GM12874 (cell line): ENCODE results near the gene PPY.

ENCODE experiments used
- TF ChIP-seq, protein P1 (sequence below): IDR thresholded peaks from 2 replicates; pipeline ENCODE4 v1.5.1; 2011; ENCODE audit warnings: low read depth, mild to moderate bottlenecking, control low read depth, low read length, moderate library complexity; ENCODE audit not compliant: insufficient read depth

PPY gene

DNA sequence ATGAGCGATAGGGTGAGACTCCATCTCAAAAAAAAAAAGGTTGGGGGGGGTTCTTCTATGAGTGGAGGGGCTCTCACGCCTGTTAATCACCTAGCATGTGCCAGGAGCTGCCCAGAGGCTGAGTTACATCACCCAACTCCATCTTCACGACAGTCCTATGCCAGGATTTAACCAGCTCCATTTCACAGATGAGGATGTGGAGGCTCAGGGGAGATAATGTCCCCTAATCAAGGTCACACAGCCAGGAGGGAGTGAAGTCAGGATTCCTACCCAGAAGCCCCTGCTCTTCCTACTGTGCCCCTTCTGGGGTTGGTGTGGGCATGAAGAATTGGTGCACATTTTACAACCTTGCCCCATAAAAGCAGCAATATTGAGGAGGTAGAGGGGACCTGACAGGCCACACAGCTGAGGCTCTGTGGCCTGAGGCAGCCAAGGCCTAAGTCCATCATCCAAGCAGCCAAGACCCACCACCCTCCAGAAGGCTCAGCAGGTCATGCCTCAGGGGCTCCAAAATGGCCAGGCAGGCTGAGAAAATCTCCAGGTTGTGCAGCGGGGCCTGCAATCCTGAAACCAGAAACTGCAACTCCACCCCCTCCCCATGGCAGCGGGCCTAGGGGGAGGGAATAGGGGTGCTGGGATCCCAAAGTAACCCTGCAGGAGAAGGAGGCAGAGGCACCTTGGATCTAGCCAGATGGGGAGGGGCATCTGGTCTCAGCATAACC is 6.9 kb downstream of the PPY start:
- TF ChIP-seq, protein P1, sequence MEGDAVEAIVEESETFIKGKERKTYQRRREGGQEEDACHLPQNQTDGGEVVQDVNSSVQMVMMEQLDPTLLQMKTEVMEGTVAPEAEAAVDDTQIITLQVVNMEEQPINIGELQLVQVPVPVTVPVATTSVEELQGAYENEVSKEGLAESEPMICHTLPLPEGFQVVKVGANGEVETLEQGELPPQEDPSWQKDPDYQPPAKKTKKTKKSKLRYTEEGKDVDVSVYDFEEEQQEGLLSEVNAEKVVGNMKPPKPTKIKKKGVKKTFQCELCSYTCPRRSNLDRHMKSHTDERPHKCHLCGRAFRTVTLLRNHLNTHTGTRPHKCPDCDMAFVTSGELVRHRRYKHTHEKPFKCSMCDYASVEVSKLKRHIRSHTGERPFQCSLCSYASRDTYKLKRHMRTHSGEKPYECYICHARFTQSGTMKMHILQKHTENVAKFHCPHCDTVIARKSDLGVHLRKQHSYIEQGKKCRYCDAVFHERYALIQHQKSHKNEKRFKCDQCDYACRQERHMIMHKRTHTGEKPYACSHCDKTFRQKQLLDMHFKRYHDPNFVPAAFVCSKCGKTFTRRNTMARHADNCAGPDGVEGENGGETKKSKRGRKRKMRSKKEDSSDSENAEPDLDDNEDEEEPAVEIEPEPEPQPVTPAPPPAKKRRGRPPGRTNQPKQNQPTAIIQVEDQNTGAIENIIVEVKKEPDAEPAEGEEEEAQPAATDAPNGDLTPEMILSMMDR = no peak

DNA sequence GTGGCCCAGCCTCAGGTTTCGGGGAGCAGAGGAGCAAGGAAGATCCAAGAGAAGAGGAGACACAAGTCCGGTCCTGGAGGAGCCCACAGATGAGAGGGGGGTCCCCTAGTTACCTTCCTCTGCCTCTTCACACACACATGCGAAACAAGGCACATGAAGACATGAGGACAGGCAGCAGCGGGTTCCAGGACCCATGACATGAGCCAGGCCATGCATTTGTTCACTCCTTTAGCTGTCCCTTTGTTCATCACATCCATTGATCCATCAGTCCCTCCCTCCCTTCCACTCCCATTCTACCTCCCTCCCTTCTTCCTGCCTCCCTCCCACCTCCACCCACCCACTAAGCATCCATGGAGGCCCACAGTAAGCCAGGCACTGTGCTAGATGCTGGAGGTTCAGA is 9.4 kb downstream of the PPY start:
- TF ChIP-seq, protein P1 = no peak

- TF ChIP-seq, protein P1 = no peak
These were observed 9.9 kb downstream of the PPY start for GRCh38 chr17:43932357-43932756.

DNA sequence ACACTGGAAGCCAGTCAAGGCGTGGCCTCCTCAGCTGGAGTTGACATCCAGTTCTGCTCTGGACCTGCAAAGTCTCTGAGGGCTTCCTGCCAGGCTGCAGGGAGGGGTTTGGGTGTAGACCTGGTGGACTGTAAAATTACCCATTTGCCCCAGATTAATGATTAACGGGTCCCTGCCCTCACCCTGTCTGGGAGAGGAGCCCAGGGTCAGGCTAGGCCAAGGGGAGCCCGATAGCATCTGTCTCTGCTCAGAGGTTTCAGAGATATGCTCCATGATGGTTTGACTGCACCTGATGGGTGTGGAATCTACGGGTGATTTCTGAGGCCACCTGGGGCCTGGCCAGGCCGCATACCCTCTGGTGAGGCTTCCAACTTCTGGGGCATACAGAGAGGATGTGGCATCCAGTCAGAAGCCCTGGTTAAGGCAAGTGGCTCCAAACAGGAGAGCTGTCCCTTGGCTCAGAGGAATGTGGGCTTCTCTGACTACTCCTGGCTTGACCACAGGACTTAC is 11.2 kb downstream of the PPY start:
- TF ChIP-seq, protein P1 = no peak

DNA sequence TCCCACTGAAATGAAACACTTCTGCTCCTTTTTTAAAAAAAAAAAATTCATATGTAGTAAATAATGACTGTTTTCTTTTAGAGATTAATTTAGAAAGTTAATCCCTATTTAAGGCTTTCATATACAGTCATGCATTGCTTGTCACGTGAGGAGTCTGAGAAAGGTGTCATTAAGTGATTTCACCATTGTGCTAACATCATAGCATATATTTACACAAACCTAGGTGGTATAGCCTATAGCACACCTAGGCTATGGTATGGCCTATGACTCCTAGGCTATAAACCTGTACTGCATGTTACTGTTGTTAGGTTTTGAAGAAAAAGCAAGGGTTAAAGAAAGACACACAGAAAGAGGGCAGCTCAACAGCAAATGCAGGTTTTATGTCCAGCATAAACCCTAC is 13.7 kb downstream of the PPY start:
- TF ChIP-seq, protein P1 = no peak

DNA sequence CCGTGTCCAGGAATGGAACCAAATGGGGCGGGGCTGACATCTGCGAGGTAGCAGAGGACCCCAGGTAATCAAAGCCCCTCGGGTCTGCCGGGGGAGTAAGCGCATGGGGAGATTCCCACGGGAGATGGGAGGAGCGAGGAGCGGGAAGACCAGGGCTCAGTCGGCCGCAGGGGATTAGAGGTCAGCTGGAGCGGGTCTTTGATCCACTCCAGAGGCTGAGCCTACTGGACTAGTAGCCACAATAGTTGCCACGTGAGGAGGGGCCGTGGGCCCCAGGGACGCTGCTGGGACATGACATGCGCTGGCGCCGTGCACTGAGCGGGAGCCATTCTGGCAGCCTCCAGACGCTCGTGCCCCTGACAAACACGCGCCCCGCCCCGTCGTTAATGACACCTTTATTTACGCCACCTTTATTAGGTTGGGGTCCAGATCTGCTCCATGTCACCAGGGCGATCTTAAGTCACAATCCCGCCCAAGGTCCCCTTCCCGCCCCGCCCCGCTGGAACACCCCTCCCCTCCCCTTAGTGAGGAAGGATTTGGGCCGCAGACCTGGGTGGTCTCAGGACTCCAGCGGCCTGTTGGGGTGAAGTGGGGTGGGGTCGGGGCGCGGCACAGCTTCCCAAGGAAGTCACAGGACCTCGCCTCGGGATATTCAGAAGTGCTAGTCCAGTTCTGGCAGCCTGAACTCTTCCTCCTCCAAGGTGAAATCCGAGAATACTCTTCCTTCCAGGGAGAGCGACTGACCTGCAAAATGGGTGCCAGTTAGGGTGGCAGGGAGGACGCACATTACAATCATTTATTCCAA is 15.0 kb downstream of the PPY start:
- TF ChIP-seq, protein P1 = no peak

DNA sequence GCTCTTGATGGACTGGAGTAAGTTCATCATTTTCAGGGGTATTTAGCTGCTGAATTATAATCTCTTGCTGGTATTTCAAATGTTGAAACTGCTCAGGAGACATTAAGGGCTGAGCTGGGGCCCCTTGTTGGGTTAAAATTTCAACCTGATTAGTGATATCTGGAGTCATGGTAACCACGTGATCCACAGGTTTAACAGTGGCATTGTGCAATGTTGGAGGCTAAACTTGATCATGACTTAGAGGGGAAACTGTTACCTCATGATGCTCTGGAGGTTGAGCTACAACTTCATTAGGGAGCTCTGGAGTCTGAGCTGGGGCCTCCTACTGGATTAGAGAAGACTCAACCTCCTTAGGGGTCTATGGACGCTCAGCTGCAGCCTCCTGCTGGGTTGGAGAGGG is 17.7 kb downstream of the PPY start:
- TF ChIP-seq, protein P1 = no peak
